ENCODE data around the gene EXOC3L4.

DNA sequence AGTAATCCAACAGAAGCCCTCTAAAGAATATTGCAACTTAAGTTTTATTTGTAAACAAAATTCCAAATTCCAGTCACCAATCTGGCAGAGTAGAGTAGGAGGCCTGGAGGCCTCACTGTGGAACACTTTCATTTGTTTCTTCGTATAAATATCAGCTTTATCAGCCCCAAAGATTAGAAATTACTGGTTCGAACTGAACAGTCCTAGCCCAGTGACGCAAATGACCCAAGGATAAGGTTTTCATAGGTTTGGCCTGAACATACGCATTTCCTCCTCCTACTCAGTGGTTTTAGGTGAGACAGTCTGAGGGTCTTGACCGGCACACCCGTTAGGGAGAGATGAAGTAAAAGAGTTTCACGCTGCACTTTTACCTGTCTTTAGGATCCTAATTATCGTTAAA lies 38.8 kb upstream of the EXOC3L4 start:
- TF ChIP-seq, protein P1, sequence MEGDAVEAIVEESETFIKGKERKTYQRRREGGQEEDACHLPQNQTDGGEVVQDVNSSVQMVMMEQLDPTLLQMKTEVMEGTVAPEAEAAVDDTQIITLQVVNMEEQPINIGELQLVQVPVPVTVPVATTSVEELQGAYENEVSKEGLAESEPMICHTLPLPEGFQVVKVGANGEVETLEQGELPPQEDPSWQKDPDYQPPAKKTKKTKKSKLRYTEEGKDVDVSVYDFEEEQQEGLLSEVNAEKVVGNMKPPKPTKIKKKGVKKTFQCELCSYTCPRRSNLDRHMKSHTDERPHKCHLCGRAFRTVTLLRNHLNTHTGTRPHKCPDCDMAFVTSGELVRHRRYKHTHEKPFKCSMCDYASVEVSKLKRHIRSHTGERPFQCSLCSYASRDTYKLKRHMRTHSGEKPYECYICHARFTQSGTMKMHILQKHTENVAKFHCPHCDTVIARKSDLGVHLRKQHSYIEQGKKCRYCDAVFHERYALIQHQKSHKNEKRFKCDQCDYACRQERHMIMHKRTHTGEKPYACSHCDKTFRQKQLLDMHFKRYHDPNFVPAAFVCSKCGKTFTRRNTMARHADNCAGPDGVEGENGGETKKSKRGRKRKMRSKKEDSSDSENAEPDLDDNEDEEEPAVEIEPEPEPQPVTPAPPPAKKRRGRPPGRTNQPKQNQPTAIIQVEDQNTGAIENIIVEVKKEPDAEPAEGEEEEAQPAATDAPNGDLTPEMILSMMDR (IDR thresholded peaks at IDR 0.05), result no peak
- TF ChIP-seq POLR2A (IDR thresholded peaks at IDR 0.05), result no peak

All from body of pancreas (tissue), 4 donors.